ENCODE measurements around the gene DTX1.
A peak's percentile ranks its signal among the peaks of the same experiment; 100 is the strongest.

The DTX1 gene

DNA sequence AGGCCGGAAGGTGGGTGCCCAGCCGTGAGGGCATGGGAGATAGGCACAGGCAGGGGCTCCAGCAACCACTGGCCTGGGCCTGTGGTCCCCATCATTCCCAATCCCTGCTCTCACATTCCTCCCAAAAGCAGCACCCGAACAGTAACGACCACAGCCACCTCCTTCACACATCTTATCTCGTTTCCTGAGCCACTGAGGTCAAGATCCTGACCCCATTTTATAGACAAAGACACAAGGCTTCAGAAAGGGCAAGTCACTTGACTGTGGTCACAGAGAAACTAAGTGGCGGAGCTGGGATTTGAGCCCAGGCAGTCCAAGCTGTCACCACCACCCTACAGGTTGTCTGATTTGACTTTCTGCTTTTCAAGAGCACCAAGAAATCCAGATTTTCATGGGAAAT lies 38.9 kb downstream of the DTX1 start:
- no peak for DNase-seq

DNA sequence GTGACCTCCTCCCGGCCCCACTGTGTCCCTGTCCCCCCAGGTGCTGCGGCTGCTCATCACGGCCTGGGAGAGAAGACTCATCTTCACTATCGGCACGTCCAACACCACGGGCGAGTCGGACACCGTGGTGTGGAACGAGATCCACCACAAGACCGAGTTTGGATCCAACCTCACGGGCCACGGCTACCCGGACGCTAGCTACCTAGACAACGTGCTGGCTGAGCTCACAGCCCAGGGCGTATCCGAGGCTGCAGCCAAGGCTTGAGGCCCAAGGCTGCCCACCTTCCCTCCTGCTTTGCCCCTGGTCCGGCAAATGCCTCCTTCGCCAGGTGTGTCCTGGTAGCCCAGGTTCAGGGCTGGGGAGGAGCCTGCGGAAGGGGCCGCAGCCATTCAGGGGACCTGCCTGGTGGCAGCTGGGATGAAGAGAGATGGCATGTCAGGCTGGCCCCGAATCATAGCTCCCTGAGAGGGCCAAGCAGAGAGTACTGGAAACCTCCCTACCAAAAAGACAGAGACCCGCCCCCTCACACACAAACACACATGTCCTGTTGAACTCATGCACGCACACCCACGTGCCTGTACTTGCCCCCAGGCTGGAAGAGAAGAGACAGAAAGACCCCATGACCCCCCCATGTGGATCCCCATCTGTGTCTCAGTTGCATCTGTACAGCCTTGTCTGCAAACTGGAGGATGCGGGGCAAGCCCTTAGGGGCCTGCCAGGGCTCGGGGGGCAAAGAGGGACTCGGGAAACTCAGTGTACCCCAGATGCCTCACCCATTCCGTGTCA lies 40.3 kb downstream of the DTX1 start:
- DNase-seq = no peak

DNA sequence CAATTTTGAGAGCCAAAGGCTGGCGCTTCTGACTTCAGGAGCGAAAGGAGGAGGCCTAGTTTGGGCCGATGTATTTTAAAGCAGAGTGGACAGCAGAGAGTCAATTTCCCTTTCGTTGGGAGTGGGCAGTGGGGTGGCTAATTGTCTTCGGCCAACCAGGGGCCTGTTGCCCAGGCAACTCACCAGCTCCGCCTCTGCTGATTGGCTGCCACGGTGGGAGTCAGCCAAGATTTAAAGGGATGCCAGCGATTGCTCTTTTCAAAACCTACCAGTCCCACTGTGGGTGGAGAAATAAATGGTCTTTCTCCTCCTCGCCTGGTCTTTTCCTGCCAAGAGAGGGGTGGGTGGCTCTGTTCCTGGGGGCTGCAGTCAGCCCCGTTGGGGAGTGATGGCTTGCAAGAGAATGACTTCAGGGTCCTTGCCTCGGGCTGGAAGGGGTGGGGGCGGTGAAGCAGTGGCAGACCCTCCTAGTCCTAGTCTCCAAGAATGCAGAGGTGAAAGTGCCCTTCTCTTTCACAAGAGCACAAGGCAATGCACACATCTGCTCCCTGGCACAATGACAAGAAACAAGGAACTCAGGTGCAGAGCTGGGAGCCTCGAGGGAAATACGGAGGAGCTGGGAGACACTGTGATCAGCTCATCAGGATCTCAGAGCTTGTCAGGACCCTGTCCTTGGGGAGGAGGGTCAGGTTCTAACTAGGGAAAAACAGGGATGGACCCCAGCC lies 41.3 kb downstream of the DTX1 start:
- no peak for DNase-seq

DNA sequence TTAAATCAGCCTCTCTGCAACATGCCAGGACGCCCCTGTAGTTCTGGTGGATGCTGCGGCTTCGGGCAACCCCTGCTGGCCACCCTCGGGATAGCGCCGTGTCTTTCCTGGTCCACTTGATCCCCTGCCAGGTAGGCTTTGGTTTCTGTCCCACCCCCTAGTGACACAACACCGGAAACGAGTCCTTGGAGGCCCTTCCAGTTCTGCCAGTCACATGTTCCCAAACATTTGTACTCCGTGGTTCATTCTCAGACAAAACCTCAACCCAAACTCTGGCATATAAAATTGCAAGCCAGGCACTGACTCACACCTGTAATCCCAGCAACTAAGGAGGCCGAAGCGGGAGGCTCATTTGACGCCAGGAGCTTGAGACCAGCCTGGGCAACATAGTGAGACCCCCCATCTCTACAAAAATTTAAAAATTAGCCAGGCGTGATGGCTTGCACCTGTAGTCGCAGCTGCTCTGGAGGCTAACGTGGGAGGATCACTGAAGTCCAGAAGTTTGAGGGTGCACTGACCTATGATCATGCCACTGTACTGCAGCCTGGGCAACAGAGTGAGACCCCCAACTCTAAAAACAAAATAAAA lies 42.0 kb downstream of the DTX1 start:
- DNase-seq = peak; percentile 66 to 73

DNA sequence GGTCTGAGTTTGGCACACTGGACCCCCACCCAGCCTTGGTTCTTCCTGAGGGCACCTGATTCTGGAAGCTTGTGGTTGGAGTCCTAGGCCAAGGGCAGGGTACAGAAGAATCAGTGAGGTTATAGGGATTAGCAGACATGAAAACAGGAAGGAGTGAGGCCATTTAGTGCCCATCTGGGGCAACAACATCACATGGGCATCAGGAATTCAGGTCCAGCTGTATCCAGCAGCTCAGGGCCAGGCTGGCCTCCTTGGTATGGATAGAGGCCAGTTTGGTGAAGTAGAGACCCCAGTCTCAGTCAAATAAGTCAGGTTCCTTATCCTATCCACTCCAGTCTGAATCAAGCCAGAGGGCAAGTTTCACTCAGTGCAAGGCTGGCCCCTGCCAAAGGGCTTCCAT lies 42.8 kb downstream of the DTX1 start:
- DNase-seq = no peak

DNA sequence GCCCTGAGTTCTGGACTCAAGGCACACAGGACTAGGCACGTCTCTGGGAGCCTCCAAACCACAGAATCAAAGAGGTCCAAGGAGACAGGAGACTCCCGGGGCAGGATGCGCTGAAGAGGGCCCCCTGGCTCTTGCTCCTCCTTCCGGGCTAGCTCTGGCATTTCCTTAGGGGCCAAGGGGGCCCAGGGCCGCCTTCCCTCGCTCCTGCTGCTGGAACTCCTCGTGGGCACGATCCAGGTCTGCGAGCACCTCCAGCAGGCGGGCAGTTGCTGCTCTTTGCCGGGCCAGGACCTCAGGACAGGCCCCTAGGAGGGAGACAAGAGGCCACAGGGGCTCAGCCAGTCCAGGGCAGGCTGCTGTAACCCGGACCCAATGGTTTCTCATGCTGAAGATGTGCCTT lies 43.2 kb downstream of the DTX1 start:
- DNase-seq = no peak

DNA sequence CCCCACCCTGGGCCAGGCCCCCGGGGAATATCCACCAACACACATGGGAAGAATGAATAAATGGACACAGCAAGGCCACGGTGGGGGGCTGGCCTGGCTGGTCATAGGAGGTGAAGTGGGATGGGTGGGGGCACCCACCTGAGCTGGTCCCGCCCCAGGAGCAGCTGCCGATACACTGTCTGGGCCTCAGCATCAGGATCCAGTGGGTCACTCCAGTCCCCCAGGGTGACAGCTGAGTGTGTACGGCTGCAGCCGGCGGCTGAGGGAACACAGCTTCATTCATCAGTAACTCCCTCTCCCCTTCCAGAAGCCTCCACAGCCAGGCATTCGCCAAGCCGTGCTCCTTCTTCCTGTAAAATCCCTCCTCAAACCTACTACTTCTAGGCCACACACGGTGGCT lies 45.2 kb downstream of the DTX1 start:
- no peak for DNase-seq

DNA sequence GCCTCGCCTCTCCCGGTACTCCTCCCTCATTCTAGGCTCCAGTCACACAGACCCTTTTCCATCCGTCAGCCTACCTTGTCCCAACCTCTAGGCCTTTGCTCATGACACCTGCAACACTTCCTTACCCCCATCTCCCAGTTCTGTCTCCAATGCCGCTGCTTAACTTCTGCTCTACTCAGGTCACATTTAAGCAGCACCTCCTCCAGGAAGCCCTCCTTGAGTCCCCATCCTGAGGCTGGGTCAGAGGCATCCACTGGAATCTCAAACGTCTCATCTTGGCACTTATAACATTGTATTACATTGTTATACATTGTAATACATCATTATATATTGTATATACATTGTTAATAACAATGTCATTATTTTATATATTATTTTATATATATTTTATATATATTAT lies 46.3 kb downstream of the DTX1 start:
- DNase-seq = no peak

DNA sequence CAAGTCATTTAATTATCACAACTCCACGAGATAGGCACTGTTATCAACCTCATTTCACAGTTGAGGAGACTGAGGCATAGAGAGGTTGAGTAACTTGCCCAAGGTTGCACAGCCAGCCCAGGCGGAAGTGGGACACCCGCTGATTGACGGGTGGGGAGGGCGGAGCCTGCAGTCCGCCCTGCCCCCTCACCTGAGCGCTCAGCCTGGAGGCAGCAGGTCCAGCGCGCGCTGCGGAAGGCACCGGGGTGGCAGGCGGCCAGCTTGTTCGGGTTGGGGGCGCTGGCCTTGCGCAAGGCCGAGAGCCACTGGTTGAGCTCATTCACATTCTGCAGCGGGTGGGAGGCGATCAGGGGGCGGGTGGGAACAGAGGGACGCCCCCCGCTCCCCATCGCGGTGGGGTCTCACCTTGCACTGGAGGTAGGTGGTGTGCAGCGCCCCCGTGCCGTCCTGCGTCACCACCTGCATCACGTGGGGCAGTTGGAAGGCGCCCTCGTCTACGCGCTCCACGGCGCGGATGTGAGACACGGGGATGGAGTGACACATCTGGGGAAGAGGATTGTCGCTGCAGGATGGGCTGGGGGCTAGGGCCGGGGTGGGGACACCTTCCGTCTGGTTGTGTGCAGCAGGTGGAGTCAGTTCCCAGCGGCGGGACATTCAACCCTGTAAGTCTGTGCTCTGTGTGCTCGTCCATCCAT lies 47.4 kb downstream of the DTX1 start:
- no peak for DNase-seq

DNA sequence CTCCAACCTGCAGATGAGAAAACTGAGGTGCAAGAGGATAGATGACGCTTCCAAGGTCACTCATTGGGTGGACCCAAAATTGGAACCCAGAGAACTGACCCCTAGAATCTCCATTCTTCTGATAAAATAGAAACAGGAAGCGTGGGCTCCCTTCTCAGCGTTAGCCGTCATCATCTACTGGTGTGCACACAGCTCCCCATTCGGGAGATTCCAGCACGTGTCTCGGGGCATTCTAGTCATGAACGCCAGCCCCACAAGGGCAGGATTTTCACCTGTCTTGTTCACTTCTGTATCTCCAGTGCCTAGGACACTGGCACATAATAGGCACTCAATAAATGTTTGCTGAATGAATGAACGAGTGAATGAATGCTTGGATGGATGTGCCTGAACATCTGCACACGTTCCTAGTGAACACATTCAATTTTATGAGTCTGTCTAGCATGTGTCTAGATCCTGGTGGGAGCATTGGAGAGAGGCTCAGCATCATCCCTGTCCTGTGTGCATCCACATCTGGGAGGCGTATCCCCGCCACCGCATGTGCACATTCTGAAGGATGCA lies 48.5 kb downstream of the DTX1 start:
- DNase-seq = no peak

DNA sequence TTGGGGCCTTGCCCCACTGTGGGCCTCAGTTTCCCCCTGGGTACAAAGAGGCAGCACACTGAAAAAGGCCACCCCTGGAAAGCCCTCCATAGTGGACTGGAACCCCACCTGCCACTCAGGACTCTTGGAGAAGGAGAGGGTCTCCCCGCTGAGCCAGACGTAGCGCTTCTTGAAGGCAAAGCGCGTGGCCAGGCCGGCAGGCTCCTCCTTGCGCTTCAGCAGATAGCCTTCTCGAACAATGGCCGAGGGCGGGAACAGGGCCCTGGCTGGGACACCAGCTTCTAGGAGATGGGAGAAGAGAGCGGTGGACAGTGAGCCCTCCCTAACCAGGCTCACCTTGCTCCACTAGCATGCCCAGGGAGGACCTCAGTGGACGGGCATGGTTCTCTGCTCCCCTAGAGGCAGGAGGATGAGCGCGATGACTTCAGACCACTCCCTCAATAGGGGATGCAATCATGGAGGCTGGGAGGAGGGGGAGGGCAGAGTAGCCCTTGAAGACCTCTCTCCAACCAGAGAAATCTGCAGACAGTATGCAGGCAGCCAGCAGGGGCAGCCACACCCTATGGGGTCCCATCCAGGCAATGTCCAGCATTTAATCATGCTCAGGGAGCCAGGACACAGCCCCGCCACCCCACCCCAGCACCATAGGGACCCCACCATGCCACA lies 49.2 kb downstream of the DTX1 start:
- DNase-seq = no peak

DNA sequence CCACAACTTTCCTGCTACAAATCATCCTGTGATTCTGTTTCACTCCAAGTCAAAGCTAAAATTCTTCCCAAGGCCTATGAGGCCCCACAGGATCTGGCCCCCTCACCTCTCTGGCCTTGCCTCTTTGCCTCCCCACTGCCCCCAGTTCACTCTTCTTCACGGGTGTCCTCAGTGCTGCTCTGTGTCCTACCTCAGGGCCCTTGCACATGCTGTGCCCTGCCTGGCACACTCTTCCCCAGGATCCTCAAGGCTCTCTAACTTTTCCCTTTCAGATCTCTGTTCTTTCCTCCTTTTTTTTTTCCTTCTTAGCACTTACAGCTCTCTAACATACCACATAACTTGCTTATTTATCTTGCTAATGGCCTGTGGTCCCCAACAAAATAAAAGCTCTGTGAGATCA lies 49.8 kb downstream of the DTX1 start:
- no peak for DNase-seq

DNA sequence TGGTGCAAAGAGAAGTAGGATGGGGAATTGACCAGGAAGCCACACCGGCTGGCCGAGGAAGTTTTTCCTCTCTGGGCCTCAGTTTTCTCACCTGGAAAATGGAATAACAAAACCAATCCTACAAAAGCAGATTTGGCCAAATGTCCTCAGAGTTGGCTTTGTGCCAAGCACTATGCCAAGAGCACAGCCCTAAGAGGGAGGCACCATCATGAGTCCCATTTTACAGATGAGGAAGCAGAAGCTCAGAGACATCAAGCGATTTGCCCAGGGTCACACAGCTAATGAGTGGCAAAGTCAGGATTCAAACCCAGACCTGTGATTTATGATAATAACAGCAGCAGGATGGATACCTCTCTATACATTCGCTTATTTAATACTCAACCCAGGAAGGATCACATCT lies 51.8 kb downstream of the DTX1 start:
- no peak for DNase-seq

DNA sequence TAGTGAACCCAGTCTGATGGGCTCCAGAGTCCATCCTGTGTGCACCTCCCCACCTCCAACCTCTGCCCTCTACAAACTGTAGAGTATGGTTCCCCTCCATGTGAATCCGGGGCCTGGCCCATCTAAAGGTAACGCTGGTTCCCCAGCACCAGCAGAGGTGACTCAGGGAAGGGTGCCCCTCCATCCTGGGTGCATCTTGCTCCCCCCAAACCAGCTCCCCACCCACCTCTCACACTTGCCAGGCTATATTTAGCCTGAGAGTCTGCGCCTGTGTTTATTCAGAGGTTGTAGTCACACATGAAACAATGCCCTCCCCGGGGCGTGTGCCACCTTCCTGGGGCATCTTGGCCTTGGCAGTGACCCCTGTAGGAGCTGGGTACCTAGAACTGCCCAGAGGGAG lies 52.8 kb downstream of the DTX1 start:
- DNase-seq = no peak

DNA sequence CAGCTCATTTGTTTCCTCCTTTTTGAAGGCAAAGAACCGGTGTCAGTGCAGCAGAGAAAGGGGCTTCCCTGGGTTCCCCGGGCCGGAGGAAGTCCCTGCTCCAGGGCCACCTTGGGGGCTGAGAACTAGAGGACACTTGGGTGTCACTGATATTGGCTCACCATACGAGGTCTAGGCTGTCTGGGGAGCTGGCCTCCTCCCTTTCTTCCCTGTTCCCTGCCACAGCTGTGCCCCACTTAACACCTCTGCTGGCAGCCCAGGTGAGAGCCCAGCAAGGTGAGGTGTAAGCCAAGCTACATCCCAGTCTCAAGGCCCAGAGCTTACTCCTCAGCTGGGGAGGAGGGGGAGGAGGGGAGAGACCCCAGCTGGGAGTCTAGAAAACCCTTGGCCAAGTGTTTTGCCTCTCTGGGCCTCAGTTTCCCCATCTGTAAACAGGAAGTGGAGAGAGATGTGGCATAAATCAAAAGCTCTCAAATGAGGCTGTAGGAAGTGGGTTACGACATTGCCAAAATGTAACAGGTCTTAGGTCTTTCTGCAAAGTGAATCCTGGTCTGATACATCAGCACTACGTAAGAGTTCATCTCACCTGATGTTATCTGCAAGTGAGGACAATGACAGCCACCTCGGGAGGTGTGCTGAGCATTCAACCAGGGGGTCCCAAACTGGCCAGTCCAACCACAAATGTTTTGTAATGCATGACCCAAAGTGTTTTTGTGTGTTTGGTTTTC lies 53.5 kb downstream of the DTX1 start:
- no peak for DNase-seq

DNA sequence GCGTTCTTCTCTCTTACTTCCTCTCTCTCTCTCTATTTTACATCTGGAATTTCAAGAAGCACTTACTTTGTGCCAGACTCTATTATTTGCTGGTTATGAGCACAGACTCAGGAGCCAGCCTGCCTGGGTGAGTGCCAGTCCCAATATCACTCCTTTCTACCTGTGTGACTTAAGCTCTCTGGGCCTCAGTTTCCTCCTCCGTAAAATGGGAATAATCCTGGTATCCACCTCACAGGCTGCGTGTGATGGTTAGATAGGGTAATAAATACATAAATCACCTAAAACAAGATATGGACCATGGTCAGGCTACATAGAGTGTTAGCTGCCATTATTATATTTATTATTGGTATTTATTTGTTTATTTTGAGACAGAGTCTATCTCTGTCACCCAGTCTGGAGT lies 54.7 kb downstream of the DTX1 start:
- DNase-seq = no peak

DNA sequence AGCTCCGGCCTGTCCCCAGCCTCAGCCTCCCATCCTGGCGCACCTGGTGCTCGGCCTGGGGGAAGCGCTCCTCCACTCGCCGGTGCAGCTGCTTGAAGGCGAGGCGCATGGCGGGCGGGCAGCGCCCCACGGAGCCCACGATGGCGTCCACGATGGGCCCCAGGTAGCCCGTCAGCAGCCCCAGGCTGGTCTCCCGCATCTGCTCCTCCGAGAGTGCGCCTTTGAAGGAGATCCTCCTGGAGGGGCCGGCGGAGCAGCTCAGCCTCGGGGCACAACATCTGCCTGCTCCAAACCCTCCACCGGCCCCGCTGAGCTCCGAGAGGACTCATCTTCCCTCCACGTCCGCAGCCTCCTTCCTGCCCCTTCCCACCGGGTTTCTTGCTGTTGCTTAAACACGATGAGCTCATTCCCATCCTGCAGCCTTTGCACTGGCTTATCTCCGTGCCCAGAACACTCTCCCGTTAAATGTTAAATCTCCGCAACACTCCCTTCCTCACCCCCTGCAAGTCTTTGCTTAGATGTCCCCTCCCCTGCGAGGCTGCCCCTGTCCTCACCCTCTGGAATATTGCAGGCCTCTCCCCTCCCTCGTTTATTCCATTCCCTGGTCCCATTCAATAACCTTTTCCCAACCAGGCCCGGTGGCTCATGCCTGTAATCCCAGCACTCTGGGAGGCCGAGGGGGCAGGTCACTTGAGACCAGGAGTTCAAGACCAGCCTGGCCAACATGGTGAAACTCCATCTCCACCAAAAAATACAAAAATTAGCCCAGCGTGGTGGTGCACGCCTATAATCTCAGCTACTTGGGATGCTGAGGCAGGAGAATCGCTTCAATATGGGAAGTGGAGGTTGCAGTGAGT lies 55.7 kb downstream of the DTX1 start:
- DNase-seq = no peak

DNA sequence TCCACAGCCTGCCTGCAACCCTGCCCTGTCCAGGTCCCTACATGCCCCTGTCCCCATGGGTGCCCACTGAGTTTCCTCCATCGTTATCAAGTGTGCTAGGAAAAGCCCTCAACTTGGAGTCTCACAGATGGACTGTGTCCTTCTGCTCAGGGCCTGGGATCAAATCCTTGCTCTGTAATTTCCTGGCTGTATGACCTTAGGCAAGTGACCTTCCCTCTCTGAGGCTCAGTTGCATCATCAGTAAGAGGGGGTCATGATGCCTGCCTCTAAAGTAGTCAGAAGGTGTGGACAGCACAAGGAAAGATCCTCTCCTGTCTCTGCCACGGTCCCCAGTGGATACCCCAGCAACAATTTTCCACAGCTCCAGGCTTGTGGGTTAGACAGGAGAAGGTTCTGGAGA lies 56.9 kb downstream of the DTX1 start:
- DNase-seq = no peak

DNA sequence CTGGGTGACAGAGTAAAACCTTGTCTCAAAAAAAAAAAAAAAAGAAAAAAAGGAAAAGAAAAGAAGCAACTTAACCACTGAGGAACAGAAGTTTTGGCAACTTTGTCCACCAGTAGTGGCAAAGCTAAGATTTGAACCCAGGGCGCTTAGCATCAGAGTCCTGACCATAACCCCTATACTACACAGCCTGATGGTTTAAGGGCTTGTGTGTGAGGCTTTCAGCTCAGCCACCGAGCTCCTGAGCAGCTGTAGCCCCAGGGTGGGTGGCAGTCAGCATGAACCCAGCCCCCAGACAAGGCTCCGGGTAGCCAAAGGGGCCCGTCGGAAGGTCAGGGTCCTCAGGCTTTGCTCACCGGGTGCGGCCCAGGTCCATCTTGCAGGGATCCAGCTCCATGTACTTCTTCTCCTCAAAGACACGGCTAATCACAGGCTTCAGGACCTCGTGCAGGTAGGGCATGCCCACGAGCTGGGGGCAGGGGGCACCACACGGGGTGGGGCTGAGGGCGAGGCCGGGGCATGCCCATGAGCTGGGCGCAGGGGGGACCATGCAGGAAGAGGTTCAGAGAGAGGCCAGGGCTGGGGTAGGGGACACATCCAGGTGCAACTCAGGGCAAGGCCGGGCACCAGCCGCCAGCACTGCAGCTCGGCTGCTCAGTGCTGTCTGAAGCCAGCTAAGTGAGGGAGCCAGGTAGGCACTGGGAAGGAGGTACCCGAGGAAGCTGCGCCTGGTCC lies 58.1 kb downstream of the DTX1 start:
- no peak for DNase-seq

DNA sequence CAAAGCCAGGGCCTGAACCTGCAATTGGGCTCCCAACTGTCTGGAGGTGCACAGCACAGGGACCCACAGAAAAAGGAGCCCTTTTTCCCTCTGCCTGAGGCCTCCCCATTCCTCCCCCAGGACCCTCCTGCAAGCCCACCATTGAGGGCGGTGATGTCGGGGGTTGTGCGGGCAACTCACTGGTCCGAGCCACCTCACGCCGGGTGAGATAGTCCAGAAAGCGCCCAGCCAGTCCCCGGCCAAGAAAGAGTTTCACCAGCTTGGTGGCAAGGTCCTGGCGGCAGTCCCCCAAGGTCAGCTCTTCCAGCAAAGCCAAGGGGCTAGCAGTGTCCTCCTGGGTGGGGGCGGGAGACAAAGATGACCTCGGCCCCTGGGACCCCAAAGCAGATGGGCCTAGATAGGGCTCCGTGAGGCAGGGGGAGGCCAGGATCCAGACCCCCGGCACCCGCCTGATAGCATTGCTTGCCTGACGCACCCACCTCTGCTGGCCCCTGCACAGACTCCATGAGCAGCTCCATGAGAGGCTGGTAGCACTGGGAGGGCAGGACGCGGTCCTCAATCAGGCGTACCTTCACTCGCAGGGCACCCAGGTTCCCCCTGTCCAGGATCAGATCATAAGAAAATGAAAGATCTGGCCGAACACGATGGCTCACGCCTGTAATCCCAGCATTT lies 59.1 kb downstream of the DTX1 start:
- DNase-seq = no peak
